ENCODE data around the gene TRAF3.

Gene TRAF3

DNA sequence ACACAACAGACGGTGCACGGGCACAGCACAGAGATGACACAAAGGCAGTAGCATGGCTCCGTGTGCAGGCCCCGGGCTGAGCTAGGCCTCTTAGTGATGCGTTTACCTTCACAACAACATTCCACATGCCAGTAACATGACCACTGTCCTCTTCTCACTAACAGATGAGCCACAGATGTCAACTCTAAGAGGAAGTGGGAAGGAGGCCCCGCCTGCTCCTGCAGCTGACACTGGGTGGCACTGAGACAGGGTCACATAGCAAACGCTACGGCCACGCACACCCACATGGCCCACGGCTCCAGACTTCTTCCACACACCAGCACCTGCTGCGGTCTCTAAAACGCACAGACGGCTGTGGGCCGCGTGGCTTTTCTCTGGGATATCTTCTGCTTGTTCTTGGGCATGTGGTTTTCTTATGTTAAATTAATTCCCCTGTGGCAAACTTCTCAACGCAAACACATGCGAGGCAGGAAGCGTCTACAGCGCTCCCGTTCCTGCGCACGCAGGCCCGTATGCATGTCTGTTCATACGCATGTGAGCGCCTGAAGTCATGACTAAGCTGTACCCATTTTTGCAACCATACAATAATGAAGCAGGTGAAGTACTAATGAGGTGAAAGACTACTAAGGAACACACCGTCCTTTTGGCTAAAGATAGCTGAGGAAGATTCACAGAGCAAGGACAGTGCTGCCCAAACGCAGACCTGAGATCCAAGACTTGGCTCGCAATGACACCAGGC, 172.0 kb downstream of the TRAF3 start:
- in situ Hi-C loops (cut with HindIII; ENCODE audit: low pct_unique_long_range_greater_than_20kb, low sequenced_read_pairs), result no loop called here
- DNase-seq (ENCODE audit: low read depth in 1 of 2, low spot score in 1 of 2), result no peak

GRCh38 chr14:102949801-102950451, 172.7 kb downstream of the TRAF3 start:
- no peak for DNase-seq (ENCODE audit: low read depth in 1 of 2, low spot score in 1 of 2)
- in situ Hi-C loops (cut with HindIII; ENCODE audit: low pct_unique_long_range_greater_than_20kb, low sequenced_read_pairs), result no loop called here
- TF ChIP-seq JUND (IDR thresholded peaks at IDR 0.05; ENCODE audit: low read depth), result no peak

More for the DNA sequence above, 172.0 kb downstream of the TRAF3 start:
- no peak for TF ChIP-seq JUND (IDR thresholded peaks at IDR 0.05; ENCODE audit: low read depth)

DNA sequence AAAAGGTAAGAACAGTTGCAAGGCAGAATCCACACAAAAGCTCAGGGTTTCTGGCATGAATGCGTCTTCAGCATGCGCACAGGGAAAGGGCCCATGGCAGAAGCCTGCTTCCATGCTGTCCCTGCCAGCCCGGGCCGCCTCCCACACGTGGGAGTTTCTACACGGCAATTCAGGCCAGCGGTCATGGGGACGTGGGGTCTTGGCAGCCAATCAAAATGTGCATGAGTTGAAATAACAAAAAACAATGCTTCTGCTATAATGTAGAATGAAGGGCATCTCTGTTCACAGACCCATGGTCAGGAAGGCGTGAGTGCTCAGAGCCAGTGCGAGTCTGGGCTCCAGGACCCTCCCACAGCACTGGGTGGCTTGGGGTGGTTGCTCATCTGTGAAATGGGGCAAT, 173.8 kb downstream of the TRAF3 start:
- in situ Hi-C loops (cut with HindIII; ENCODE audit: low pct_unique_long_range_greater_than_20kb, low sequenced_read_pairs), result no loop called here

DNA sequence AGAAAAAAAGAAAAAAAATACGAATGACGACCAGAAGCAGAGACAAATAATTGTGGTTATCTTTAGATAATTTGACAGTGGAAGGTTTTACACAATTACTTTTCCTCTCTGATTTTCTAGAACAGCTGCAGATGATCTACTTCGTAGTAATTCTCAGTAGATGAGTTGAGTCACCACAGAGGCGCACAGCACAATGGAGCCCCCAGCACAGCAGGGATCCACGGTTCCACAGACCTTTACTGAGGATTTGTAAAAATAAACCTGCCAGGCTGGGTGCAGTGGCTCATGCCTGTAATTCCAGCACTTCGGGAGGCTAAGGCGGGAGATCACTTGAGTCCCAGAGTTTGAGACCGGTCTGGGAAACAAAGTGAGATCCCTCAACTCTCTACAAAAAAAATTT, 174.6 kb downstream of the TRAF3 start:
- in situ Hi-C loops (cut with HindIII; ENCODE audit: low pct_unique_long_range_greater_than_20kb, low sequenced_read_pairs), result no loop called here
- no peak for TF ChIP-seq JUND (IDR thresholded peaks at IDR 0.05; ENCODE audit: low read depth)
- DNase-seq (ENCODE audit: low read depth in 1 of 2, low spot score in 1 of 2), result no peak

More for the DNA sequence above, 173.8 kb downstream of the TRAF3 start:
- TF ChIP-seq JUND (IDR thresholded peaks at IDR 0.05; ENCODE audit: low read depth), result no peak
- DNase-seq (ENCODE audit: low read depth in 1 of 2, low spot score in 1 of 2), result no peak

- in situ Hi-C loops (cut with HindIII; ENCODE audit: low pct_unique_long_range_greater_than_20kb, low sequenced_read_pairs), result no loop called here
- no peak for DNase-seq (ENCODE audit: low read depth in 1 of 2, low spot score in 1 of 2)
- TF ChIP-seq JUND (IDR thresholded peaks at IDR 0.05; ENCODE audit: low read depth), result no peak
These were observed 175.0 kb downstream of the TRAF3 start for GRCh38 chr14:102952276-102952675.

DNA sequence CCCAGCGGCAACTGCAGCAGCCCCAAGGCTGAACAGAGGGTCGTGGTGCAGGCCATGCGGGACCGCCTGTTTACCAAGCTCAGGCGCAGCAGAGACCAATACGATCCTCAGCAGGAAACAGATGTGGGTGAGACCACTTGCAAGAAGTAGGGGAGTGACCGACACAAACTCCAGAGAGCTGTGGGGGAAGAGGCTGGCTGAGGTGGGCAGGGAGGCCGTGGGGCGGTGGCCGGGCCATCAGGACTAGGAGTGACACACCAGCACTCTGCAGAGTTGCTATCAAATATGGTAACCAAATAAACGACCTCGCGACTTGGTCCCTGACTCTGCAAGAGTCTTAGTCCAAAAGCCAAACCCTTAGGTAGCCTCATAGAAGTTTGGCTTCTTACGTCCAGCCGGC, 175.9 kb downstream of the TRAF3 start:
- no peak for TF ChIP-seq JUND (IDR thresholded peaks at IDR 0.05; ENCODE audit: low read depth)
- in situ Hi-C loops (cut with HindIII; ENCODE audit: low pct_unique_long_range_greater_than_20kb, low sequenced_read_pairs), result no loop called here

DNA sequence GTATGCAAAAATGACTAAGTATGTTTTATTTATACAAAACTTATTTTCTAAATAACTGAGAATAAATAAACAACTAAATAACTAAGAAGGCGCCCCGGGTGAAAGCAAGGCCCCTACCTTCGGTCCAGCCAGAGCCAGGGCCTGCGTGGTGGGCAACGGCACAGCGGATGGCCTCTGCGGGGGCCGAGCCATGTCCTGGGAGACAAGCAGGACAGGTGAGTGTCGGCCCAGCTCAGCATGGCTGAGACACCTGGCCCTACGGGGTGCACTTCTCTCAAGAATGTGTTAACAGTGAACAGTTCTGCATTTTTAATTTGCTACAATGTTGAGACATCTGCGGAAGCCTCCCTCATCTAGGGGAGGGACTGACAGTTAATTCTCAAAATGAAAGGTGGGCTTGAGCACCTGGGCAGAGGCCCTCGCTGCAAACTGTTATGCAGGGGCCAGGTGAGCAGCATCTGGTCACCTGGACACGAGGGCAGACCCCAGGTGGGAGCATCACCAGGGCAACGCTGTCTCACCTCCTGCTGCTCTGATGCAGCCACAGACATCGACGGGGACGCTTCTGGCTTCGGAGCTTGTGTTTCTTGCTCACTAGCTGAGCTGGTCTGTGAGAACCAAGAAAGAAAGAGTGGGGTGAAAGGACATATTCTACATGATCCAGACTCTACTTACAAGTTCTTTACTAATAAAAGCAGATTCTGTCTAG, 177.0 kb downstream of the TRAF3 start:
- no peak for DNase-seq (ENCODE audit: low read depth in 1 of 2, low spot score in 1 of 2)
- in situ Hi-C loops (cut with HindIII; ENCODE audit: low pct_unique_long_range_greater_than_20kb, low sequenced_read_pairs), result no loop called here
- TF ChIP-seq JUND (IDR thresholded peaks at IDR 0.05; ENCODE audit: low read depth), result no peak

More for the DNA sequence above, 175.9 kb downstream of the TRAF3 start:
- no peak for DNase-seq (ENCODE audit: low read depth in 1 of 2, low spot score in 1 of 2)

DNA sequence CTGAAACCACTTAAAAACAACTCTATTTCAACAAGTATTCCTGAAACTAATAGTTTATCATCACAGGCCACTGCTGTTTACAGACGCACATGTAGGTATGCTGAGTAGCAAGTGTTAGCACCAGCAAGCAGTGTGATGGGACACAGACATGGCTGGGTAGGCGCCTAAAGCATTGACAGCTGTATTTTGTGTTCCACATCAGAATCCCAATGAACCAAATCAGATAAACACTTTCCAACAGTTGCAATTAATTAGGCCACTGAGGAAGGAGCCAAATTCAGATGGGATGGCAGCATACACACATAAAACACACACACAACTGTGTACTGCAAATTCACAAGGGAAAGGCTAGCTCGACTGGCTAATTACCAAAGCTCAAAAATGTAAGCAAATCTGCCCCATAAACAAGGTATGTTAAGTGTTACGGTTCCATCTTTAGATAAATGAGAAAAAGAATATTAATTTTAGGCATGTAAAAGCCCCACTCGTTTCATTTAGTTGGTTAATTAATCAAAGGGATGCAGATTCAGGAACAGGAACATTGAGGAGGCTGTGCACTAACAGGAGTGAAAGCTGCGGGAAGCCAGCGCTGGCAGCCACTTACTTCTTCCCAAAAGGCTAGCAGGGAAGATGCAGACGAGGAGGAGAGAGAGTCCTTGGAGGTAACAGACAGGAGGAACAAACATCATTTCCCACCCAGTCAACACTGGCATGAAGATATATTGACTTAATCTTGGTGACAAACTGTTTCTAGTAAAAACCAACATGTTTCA, 178.6 kb downstream of the TRAF3 start:
- DNase-seq (ENCODE audit: low read depth in 1 of 2, low spot score in 1 of 2), result no peak
- TF ChIP-seq JUND (IDR thresholded peaks at IDR 0.05; ENCODE audit: low read depth), result no peak
- in situ Hi-C loops (cut with HindIII; ENCODE audit: low pct_unique_long_range_greater_than_20kb, low sequenced_read_pairs), result no loop called here

GRCh38 chr14:102957222-102957621, 180.0 kb downstream of the TRAF3 start:
- no peak for DNase-seq (ENCODE audit: low read depth in 1 of 2, low spot score in 1 of 2)
- TF ChIP-seq JUND (IDR thresholded peaks at IDR 0.05; ENCODE audit: low read depth), result no peak
- in situ Hi-C loops (cut with HindIII; ENCODE audit: low pct_unique_long_range_greater_than_20kb, low sequenced_read_pairs), result no loop called here

GRCh38 chr14:102958461-102958860, 181.2 kb downstream of the TRAF3 start:
- no peak for DNase-seq (ENCODE audit: low read depth in 1 of 2, low spot score in 1 of 2)
- no peak for TF ChIP-seq JUND (IDR thresholded peaks at IDR 0.05; ENCODE audit: low read depth)
- in situ Hi-C loops (cut with HindIII; ENCODE audit: low pct_unique_long_range_greater_than_20kb, low sequenced_read_pairs), result no loop called here
